ENCODE results near the gene MYL6. TPM values are rescaled to one million over a fixed set of nuclear protein-coding genes. Genes with fewer than 3 reads are reported as not detected.

The MYL6 gene
- total RNA-seq, 2 donors from 2014 or later, result 1,641 to 1,922 TPM

- DNase-seq, result no peak
- H3K27ac ChIP-seq, result no peak overlapping the region
- H3K9ac ChIP-seq (ENCODE audit: low read depth in 2 of 2, low read length in 2 of 2), result no peak overlapping the region
- H3K9me3 ChIP-seq, result no peaks in the 10 kb centered on the region
- intact Hi-C loops (cut with DNase I), result no loop called here
- TF ChIP-seq, protein P1, sequence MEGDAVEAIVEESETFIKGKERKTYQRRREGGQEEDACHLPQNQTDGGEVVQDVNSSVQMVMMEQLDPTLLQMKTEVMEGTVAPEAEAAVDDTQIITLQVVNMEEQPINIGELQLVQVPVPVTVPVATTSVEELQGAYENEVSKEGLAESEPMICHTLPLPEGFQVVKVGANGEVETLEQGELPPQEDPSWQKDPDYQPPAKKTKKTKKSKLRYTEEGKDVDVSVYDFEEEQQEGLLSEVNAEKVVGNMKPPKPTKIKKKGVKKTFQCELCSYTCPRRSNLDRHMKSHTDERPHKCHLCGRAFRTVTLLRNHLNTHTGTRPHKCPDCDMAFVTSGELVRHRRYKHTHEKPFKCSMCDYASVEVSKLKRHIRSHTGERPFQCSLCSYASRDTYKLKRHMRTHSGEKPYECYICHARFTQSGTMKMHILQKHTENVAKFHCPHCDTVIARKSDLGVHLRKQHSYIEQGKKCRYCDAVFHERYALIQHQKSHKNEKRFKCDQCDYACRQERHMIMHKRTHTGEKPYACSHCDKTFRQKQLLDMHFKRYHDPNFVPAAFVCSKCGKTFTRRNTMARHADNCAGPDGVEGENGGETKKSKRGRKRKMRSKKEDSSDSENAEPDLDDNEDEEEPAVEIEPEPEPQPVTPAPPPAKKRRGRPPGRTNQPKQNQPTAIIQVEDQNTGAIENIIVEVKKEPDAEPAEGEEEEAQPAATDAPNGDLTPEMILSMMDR (IDR thresholded peaks at IDR 0.05), result no peak
- H3K27me3 ChIP-seq, result no peaks in the 10 kb centered on the region
- no peaks in the 10 kb centered on the region for H3K4me1 ChIP-seq
- no peaks in the 10 kb centered on the region for H3K36me3 ChIP-seq
- no peak overlapping the region for H3K4me3 ChIP-seq
Observed at GRCh38 chr12:56197921-56198635, 39.9 kb downstream of the MYL6 start.

DNA sequence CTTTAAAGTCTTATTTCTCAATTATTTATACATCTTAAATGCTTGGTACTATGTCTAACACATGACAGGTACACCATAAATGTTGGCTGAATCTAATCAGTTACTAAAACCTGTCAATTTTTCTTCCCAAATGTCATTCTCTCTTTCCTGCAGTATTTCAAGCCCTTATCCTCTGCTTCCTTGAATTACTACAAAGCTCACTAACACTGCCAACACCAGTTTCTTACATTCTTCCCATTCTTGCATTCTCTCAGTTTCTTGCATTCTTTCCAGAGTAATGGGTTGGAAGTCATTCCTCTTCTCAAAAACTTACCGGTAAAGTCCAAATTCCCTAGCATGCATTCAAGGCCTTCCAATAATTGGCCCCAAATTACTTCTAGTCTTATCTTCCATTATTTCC, 40.7 kb downstream of the MYL6 start:
- TF ChIP-seq, protein P1 (IDR thresholded peaks at IDR 0.05), result no peak
- no peak for DNase-seq
- no peaks in the 10 kb centered on the region for H3K9me3 ChIP-seq
- intact Hi-C loops (cut with DNase I), result no loop called here
- H3K36me3 ChIP-seq, result no peaks in the 10 kb centered on the region
- H3K27me3 ChIP-seq, result no peaks in the 10 kb centered on the region
- no peak overlapping the region for H3K27ac ChIP-seq
- H3K4me3 ChIP-seq, result no peak overlapping the region
- H3K4me1 ChIP-seq, result no peaks in the 10 kb centered on the region
- no peak overlapping the region for H3K9ac ChIP-seq (ENCODE audit: low read depth in 2 of 2, low read length in 2 of 2)

DNA sequence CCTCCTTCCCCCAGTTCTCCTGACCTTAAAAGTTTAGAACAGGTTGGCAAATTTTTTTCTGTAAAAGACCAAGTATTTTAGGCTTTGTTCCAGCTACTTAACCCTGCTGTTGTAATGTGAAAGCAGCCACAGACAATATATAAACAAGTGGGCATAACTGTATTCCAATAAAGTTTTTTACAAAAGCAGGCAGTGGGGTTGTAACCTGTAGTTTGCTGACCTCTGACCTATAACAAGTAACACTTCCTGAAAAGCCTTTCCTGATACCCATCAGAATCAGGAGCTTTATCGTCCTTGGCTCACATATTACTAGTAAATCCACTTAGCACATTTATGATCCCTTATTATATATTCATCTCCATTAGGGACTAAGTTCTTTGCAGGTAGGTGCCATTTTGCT, 44.2 kb downstream of the MYL6 start:
- H3K9me3 ChIP-seq, result no peaks in the 10 kb centered on the region
- H3K27me3 ChIP-seq, result no peaks in the 10 kb centered on the region
- no peak overlapping the region for H3K27ac ChIP-seq
- no peak for DNase-seq
- H3K36me3 ChIP-seq, result peaks cover under 1% of the 10 kb centered on the region
- H3K9ac ChIP-seq (ENCODE audit: low read depth in 2 of 2, low read length in 2 of 2), result no peak overlapping the region
- no peak overlapping the region for H3K4me3 ChIP-seq
- TF ChIP-seq, protein P1 (IDR thresholded peaks at IDR 0.05), result no peak
- H3K4me1 ChIP-seq, result no peaks in the 10 kb centered on the region
- intact Hi-C loops (cut with DNase I), result loop anchor here (10.0 kb wide), 1 partner anchor 92 kb away; no protein-coding TSS in a partner anchor

GRCh38 chr12:56202838-56203237, 44.7 kb downstream of the MYL6 start:
- Histone ChIP-seq H3K9me3 (no peaks in the 10 kb centered on the region), H3K36me3 (peaks cover 6% of the 10 kb centered on the region), H3K4me1 (no peaks in the 10 kb centered on the region), H3K27ac (no peak overlapping the region), H3K27me3 (no peaks in the 10 kb centered on the region), H3K4me3 (no peak overlapping the region), H3K9ac (ENCODE audit: low read depth in 2 of 2, low read length in 2 of 2) (no peak overlapping the region)
- no peak for DNase-seq
- TF ChIP-seq, protein P1 (IDR thresholded peaks at IDR 0.05), result no peak
- intact Hi-C loops (cut with DNase I), result loop anchor here (10.0 kb wide), 1 partner anchor 92 kb away; no protein-coding TSS in a partner anchor

DNA sequence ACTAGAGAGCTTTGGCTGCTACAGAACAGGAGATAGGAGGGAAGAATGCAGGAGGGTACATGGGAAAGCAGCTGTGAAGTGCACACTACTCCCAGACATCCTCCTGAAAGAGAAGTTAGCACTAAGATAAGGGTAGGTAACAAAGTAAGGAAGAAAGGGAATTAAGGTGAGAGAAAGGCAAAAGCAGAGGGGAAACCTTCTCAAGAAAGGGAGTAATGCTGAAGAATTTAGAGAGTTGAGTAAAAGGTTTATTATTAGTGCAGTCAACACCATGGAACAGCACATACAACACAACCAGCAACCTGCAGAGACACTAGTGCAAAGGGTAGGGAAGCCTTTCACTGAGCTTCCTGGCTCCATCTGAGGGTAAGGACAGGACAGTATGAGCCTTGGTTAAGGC, 46.1 kb downstream of the MYL6 start:
- H3K36me3 ChIP-seq, result peaks cover 11% of the 10 kb centered on the region
- no peak for DNase-seq
- intact Hi-C loops (cut with DNase I), result loop anchor here (10.0 kb wide), 1 partner anchor 91 kb away; no protein-coding TSS in a partner anchor
- no peak overlapping the region for H3K27ac ChIP-seq
- H3K9me3 ChIP-seq, result no peaks in the 10 kb centered on the region
- TF ChIP-seq, protein P1 (IDR thresholded peaks at IDR 0.05), result no peak
- no peak overlapping the region for H3K9ac ChIP-seq (ENCODE audit: low read depth in 2 of 2, low read length in 2 of 2)
- no peaks in the 10 kb centered on the region for H3K4me1 ChIP-seq
- no peaks in the 10 kb centered on the region for H3K27me3 ChIP-seq
- no peak overlapping the region for H3K4me3 ChIP-seq

All from colonic mucosa (tissue), 4 donors.